ENCODE data around the gene NT5C1A. TPM values are rescaled to one million over a fixed set of nuclear protein-coding genes. Genes with fewer than 3 reads are reported as not detected.

Gene NT5C1A
- total and polyA plus RNA-seq, 2 experiments from 2014 or later = 0.16 TPM; not detected in 1

DNA sequence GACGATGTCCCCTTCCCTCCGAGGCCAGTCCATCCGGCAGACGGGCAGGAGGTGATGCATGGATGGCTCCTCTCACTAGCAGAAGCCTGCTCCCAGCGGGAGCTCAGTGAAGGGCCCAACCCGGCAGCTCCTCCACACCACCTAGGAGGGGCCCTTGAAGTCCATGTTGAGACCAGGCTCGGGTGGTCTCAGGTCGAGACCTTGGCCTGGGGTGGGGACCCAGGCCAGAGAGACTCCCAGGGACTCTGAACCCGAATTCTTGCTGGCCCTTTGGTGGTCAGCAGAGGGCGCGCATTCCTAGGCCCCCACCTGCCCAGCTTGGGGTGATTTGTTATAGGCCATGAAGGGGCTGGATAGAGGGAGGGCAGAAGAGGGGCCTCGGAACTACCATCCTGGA is 642 bp upstream of the NT5C1A start:
- Histone ChIP-seq H3K27ac (no peak overlapping the region), H3K36me3 (no peaks in the 10 kb centered on the region), H3K4me3 (peak overlapping the region; percentile 37), H3K4me1 (ENCODE audit: low read depth) (no peaks in the 10 kb centered on the region), H3K27me3 (peaks cover 94% of the 10 kb centered on the region), H3K9me3 (ENCODE audit: low read depth) (no peaks in the 10 kb centered on the region)
- TF ChIP-seq, protein P1, sequence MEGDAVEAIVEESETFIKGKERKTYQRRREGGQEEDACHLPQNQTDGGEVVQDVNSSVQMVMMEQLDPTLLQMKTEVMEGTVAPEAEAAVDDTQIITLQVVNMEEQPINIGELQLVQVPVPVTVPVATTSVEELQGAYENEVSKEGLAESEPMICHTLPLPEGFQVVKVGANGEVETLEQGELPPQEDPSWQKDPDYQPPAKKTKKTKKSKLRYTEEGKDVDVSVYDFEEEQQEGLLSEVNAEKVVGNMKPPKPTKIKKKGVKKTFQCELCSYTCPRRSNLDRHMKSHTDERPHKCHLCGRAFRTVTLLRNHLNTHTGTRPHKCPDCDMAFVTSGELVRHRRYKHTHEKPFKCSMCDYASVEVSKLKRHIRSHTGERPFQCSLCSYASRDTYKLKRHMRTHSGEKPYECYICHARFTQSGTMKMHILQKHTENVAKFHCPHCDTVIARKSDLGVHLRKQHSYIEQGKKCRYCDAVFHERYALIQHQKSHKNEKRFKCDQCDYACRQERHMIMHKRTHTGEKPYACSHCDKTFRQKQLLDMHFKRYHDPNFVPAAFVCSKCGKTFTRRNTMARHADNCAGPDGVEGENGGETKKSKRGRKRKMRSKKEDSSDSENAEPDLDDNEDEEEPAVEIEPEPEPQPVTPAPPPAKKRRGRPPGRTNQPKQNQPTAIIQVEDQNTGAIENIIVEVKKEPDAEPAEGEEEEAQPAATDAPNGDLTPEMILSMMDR (IDR thresholded peaks at IDR 0.05; ENCODE audit: low read depth, low read length) = peak; percentile 74
- peak; percentile 26 to 35 for DNase-seq (ENCODE audit: low read depth in 1 of 2, low spot score in 1 of 2)

DNA sequence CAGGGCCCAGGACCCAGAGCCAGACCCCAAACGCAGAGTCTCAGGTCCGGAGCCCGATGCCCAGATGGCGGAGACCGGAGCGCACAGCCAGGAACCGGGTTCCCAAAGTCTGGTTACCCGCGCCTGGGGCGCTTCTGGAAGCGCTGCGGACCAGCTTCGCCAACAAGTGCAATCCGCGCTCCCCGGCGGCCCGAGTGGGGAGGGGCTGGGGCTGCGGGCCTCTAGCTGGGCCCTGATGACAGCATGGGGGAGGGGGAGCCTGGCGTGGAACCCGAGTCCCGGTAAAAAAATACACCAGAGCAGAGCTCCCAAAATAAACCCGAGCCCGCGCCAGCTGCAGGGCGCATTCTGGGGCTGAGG is 494 bp downstream of the NT5C1A start:
- Histone ChIP-seq H3K27me3 (peaks cover 94% of the 10 kb centered on the region), H3K4me1 (ENCODE audit: low read depth) (no peaks in the 10 kb centered on the region), H3K4me3 (peak overlapping the region; percentile 37), H3K27ac (no peak overlapping the region), H3K9me3 (ENCODE audit: low read depth) (no peaks in the 10 kb centered on the region), H3K36me3 (no peaks in the 10 kb centered on the region)
- DNase-seq (ENCODE audit: low read depth in 1 of 2, low spot score in 1 of 2) = peak in 1 of 2 donors; percentile 54
- TF ChIP-seq, protein P1 (IDR thresholded peaks at IDR 0.05; ENCODE audit: low read depth, low read length) = no peak

DNA sequence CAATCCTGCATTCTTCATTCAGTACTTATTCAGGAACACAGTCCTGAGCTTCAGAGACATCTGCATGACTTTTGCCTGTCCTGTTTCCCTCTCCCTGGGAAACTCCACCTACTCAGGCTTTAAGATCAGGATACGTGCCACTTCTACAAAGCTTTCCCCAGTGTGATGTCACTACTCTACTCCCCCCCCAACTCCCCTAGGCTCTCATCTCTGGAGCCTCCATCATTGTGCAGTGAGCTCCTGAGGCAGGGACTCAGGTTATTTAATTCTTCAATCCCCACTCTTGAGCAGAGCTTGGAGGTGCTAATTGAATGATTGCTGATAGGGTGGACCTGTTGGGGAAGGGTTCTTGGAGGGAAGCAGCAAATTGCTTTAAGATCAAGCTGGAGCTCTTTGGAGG is 1.2 kb downstream of the NT5C1A start:
- H3K36me3 ChIP-seq = no peaks in the 10 kb centered on the region
- no peak for DNase-seq (ENCODE audit: low read depth in 1 of 2, low spot score in 1 of 2)
- H3K27ac ChIP-seq = no peak overlapping the region
- no peaks in the 10 kb centered on the region for H3K4me1 ChIP-seq (ENCODE audit: low read depth)
- H3K4me3 ChIP-seq = no peak overlapping the region
- H3K9me3 ChIP-seq (ENCODE audit: low read depth) = no peaks in the 10 kb centered on the region
- H3K27me3 ChIP-seq = peaks cover 100% of the 10 kb centered on the region
- TF ChIP-seq, protein P1 (IDR thresholded peaks at IDR 0.05; ENCODE audit: low read depth, low read length) = no peak

DNA sequence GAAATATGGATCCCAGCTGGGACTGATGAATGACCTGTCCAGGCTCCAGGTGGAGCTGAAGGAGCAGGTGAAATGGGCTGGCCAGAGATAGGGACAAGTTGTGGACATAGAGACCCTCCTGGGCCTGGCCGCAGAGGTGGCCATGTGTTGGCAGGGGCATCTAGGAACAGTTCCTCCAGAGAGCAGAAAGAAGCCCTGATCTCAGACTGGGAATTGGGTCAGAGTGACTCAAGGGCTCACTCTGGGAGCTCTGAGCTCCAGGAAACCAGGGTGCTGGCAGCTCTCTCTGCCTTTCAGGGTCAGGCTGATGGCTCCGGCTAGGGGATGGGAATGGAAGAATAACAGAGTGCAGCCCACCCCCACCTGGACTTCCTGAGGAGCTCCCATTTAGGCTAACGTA is 3.0 kb downstream of the NT5C1A start:
- Histone ChIP-seq H3K27me3 (peaks cover 91% of the 10 kb centered on the region), H3K27ac (no peak overlapping the region), H3K36me3 (no peaks in the 10 kb centered on the region), H3K4me1 (ENCODE audit: low read depth) (no peaks in the 10 kb centered on the region), H3K9me3 (ENCODE audit: low read depth) (no peaks in the 10 kb centered on the region), H3K4me3 (no peak overlapping the region)
- TF ChIP-seq, protein P1 (IDR thresholded peaks at IDR 0.05; ENCODE audit: low read depth, low read length) = no peak
- no peak for DNase-seq (ENCODE audit: low read depth in 1 of 2, low spot score in 1 of 2)

DNA sequence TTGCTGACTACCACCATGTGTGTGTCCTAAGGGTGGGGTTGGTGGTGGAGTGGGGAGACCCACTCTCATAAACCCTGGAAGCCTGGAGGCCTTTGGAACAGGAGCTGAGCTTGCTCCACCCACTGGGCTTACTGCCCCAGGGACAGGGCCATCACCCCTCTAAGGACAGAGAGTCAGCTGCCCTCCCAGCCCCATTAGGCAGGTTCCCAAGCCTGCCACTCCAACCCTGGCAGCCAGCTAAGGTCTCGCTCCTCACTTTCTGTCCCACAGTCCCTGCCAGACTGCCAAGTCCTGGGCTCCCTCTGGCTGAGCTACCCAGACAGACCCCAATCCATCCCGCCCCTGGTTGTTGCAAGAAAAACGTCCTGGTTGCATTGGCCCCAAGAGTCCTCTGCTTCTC is 3.8 kb downstream of the NT5C1A start:
- TF ChIP-seq, protein P1 (IDR thresholded peaks at IDR 0.05; ENCODE audit: low read depth, low read length) = no peak
- peaks cover 85% of the 10 kb centered on the region for H3K27me3 ChIP-seq
- H3K27ac ChIP-seq = no peak overlapping the region
- DNase-seq (ENCODE audit: low read depth in 1 of 2, low spot score in 1 of 2) = no peak
- no peaks in the 10 kb centered on the region for H3K36me3 ChIP-seq
- H3K9me3 ChIP-seq (ENCODE audit: low read depth) = no peaks in the 10 kb centered on the region
- H3K4me1 ChIP-seq (ENCODE audit: low read depth) = no peaks in the 10 kb centered on the region
- H3K4me3 ChIP-seq = no peak overlapping the region

DNA sequence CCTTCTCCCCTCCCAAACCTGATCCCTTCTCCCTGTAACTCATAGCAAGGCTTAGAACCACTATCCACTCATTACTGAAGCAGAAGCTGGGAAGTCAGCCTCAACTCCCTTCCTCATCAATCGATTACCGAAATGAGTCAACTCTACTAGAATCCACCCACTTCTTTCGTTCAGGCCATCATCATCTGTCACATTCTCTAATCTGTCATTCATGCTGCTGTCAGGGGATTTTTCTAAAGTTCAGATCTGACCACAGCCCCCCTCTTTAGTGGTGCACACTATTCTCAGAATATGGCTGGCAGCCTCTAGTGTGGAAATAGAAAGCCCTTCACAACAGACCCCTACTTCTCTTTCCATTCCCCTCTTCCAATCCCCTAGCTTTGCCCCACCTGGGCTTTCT is 5.1 kb downstream of the NT5C1A start:
- Histone ChIP-seq H3K27me3 (peaks cover 85% of the 10 kb centered on the region), H3K4me3 (no peak overlapping the region), H3K4me1 (ENCODE audit: low read depth) (no peaks in the 10 kb centered on the region), H3K9me3 (ENCODE audit: low read depth) (no peaks in the 10 kb centered on the region), H3K27ac (no peak overlapping the region), H3K36me3 (no peaks in the 10 kb centered on the region)
- TF ChIP-seq, protein P1 (IDR thresholded peaks at IDR 0.05; ENCODE audit: low read depth, low read length) = no peak
- no peak for DNase-seq (ENCODE audit: low read depth in 1 of 2, low spot score in 1 of 2)
